Neutrophil (primary cell): ENCODE results near the gene SETBP1.

Source experiments
- H3K27ac ChIP-seq: fragments of 200-600 bp; sonication (generic); 2 replicates; pipeline ENCODE4 v1.5.1; 2016; ENCODE audit warnings: mild to moderate bottlenecking, moderate library complexity
- H3K27me3 ChIP-seq: fragments of 200-600 bp; sonication (generic); 2 replicates; pipeline ENCODE4 v1.6.0; 2016; ENCODE audit warnings: mild to moderate bottlenecking
- H3K36me3 ChIP-seq: fragments of 200-600 bp; sonication (generic); 2 replicates; pipeline ENCODE4 v1.5.1; 2017
- H3K4me1 ChIP-seq, 2 experiments: fragments of 200-600 bp in 1 of 2; sonication (generic) in 1 of 2; 1 replicate in 1 of 2; 2 replicates in 1 of 2; pipeline versions ENCODE4 v1.5.1 to v1.6.1; 2013 to 2016; ENCODE audit warnings: low read depth in 1 of 2, low read length in 1 of 2, mild to moderate bottlenecking in 1 of 2, moderate library complexity in 1 of 2; ENCODE audit not compliant: control insufficient read depth in 1 of 2, insufficient read depth in 1 of 2
- H3K4me3 ChIP-seq, 2 experiments: fragments of 200-600 bp in 1 of 2; sonication (generic) in 1 of 2; 1 replicate in 1 of 2; 2 replicates in 1 of 2; pipeline ENCODE4 v1.5.1; 2013 to 2016; ENCODE audit warnings: low read depth in 1 of 2, low read length in 1 of 2, mild to moderate bottlenecking in 1 of 2, moderate library complexity in 1 of 2
- H3K9me3 ChIP-seq: fragments of 200-600 bp; sonication (generic); 2 replicates; pipeline ENCODE4 v1.5.1; 2016
- CTCF ChIP-seq: fragments of 200-600 bp; sonication (generic); IDR thresholded peaks from 2 replicates; pipeline ENCODE4 v1.5.1; 2016; ENCODE audit warnings: antibody characterized with exemption

SETBP1 gene

GRCh38 chr18:44811572-44812125 lies 131.0 kb downstream of the SETBP1 start:
- H3K4me1 ChIP-seq: no peaks in the 10 kb centered on the region
- H3K36me3 ChIP-seq: no peaks in the 10 kb centered on the region
- no peak overlapping the region for H3K27ac ChIP-seq
- TF ChIP-seq CTCF: no peak
- no peak overlapping the region for H3K4me3 ChIP-seq
- H3K9me3 ChIP-seq: no peaks in the 10 kb centered on the region
- H3K27me3 ChIP-seq: no peaks in the 10 kb centered on the region

- Histone ChIP-seq H3K27ac (no peak overlapping the region), H3K4me3 (no peak overlapping the region), H3K9me3 (no peaks in the 10 kb centered on the region), H3K36me3 (no peaks in the 10 kb centered on the region), H3K27me3 (no peaks in the 10 kb centered on the region), H3K4me1 (no peaks in the 10 kb centered on the region)
- no peak for TF ChIP-seq CTCF
These were observed 131.7 kb downstream of the SETBP1 start for GRCh38 chr18:44812426-44812825.

GRCh38 chr18:44813586-44813985 lies 132.9 kb downstream of the SETBP1 start:
- no peaks in the 10 kb centered on the region for H3K4me1 ChIP-seq
- H3K27ac ChIP-seq: no peak overlapping the region
- H3K4me3 ChIP-seq: no peak overlapping the region
- H3K27me3 ChIP-seq: no peaks in the 10 kb centered on the region
- no peak for TF ChIP-seq CTCF
- H3K9me3 ChIP-seq: no peaks in the 10 kb centered on the region
- no peaks in the 10 kb centered on the region for H3K36me3 ChIP-seq

GRCh38 chr18:44815108-44815507 lies 134.4 kb downstream of the SETBP1 start:
- Histone ChIP-seq H3K36me3 (no peaks in the 10 kb centered on the region), H3K27ac (no peak overlapping the region)
- no peak for TF ChIP-seq CTCF

GRCh38 chr18:44816050-44816449 lies 135.4 kb downstream of the SETBP1 start:
- Histone ChIP-seq H3K4me1 (no peaks in the 10 kb centered on the region), H3K4me3 (no peak overlapping the region), H3K27ac (no peak overlapping the region), H3K36me3 (no peaks in the 10 kb centered on the region), H3K27me3 (no peaks in the 10 kb centered on the region), H3K9me3 (no peaks in the 10 kb centered on the region)
- no peak for TF ChIP-seq CTCF

More at GRCh38 chr18:44815108-44815507, 134.4 kb downstream of the SETBP1 start:
- Histone ChIP-seq H3K4me3 (no peak overlapping the region), H3K9me3 (no peaks in the 10 kb centered on the region), H3K4me1 (no peaks in the 10 kb centered on the region), H3K27me3 (no peaks in the 10 kb centered on the region)

- Histone ChIP-seq H3K4me3 (no peak overlapping the region), H3K4me1 (no peaks in the 10 kb centered on the region), H3K27me3 (peaks cover 1% of the 10 kb centered on the region), H3K36me3 (no peaks in the 10 kb centered on the region), H3K9me3 (no peaks in the 10 kb centered on the region), H3K27ac (no peak overlapping the region)
- TF ChIP-seq CTCF: no peak
These were observed 135.8 kb downstream of the SETBP1 start for GRCh38 chr18:44816477-44816876.
